GM12878 (cell line): Measurements from ENCODE around the gene ACCS. TPM values are rescaled to one million over a fixed set of nuclear protein-coding genes. Genes with fewer than 3 reads are reported as not detected.

ENCODE experiments used
- ATF3 ChIP-seq: IDR thresholded peaks from 2 replicates; pipeline ENCODE4 v1.6.1; 2011; ENCODE audit warnings: low read depth, mild to moderate bottlenecking, low read length, moderate library complexity, borderline replicate concordance; ENCODE audit errors: extremely low read depth
- HCFC1 ChIP-seq: fragments of 150-350 bp; IDR thresholded peaks from 2 replicates; pipeline ENCODE4 v1.6.1; 2014; ENCODE audit warnings: low read length
- NFXL1 ChIP-seq: fragments of 450-650 bp; IDR thresholded peaks from 2 replicates; pipeline ENCODE4 v1.6.1; 2017; ENCODE audit warnings: antibody characterized with exemption, mild to moderate bottlenecking, borderline replicate concordance
- POLR2AphosphoS2 ChIP-seq: IDR thresholded peaks from 2 replicates; pipeline ENCODE4 v1.6.1; 2011; ENCODE audit warnings: low read depth, mild to moderate bottlenecking, low read length, improper control_type of control experiment, moderate library complexity
- RB1 ChIP-seq: fragments of 450-650 bp; formaldehyde crosslinking; IDR thresholded peaks from 2 replicates; pipeline ENCODE4 v1.6.1; 2017; ENCODE audit warnings: mild to moderate bottlenecking, borderline replicate concordance
- STAT1 ChIP-seq: fragments of 450-650 bp; conservative IDR thresholded peaks from 2 replicates; pipeline ENCODE4 v1.6.1; 2014; ENCODE audit warnings: antibody characterized with exemption, mild to moderate bottlenecking
- TAF1 ChIP-seq: IDR thresholded peaks from 2 replicates; pipeline ENCODE4 v1.6.1; 2011; ENCODE audit warnings: mild to moderate bottlenecking, low read depth, low read length, borderline replicate concordance
- TCF7 ChIP-seq: IDR thresholded peaks from 2 replicates; pipeline ENCODE4 v1.6.1; 2014; ENCODE audit warnings: antibody characterized with exemption, borderline replicate concordance
- polyA plus RNA-seq, 11 experiments: library from polyadenylated mRNA; depleted of rRNA in 4 of 11; unstranded in 6 of 11; stranded (reverse) in 5 of 11; fragments of >200 nt; fragmentation: Nextera tagmentation in 4 of 11; fragmentation: Illumina TruSeq in 1 of 11; extraction: Ambion mirVana in 4 of 11; extraction: Trizol in 1 of 11; gene quantifications; 1 replicate in 1 of 11; 2 replicates in 10 of 11; pipeline versions ENCODE4 v1.2.1 to v1.2.3, GENCODE V29; 2011 to 2016; ENCODE audit warnings: inconsistent platforms in 2 of 11, missing spikeins in 2 of 11, low read depth in 1 of 11
- total RNA-seq, 4 experiments: library from RNA; depleted of rRNA in 3 of 4; stranded (reverse); fragments of >200 nt in 3 of 4; fragmentation: Illumina TruSeq in 1 of 4; extraction: Trizol in 1 of 4; gene quantifications; 2 replicates each; pipeline versions ENCODE4 v1.2.1 to v1.2.3, GENCODE V29; 2013 to 2021
- TF ChIP-seq, protein P1 (sequence below): fragments of 450-650 bp; IDR thresholded peaks from 2 replicates; pipeline ENCODE4 v1.6.1; 2017; ENCODE audit warnings: antibody characterized with exemption, mild to moderate bottlenecking, moderate library complexity
- TF ChIP-seq, protein P2 (sequence below): IDR thresholded peaks from 2 replicates; pipeline ENCODE4 v1.6.1; 2012; ENCODE audit warnings: low read depth, low read length, improper control_type of control experiment

Gene ACCS
- total and polyA plus RNA-seq, 10 of the 15 experiments (the other 5 are each of a cell fraction or from before 2014, with no cell fraction given), result 4.8 to 35.9 (median 17.0) TPM

DNA sequence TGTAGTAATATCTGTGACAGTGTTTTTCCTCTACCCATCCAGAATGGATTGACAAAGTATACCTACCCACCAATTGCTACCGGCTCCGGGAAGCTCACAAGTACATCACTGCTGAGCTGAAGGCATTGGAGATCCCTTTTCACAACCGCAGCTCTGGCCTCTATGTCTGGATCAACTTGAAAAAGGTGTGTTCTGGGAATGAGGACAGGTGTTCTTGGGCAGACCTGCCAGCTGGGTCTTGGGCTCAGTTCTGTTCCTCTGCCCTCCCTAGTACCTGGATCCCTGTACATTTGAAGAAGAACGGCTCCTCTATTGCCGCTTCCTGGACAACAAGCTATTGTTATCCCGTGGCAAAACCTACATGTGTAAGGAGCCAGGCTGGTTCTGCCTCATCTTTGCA is 7.8 kb upstream of the ACCS start (continued):
- TF ChIP-seq, protein P1, sequence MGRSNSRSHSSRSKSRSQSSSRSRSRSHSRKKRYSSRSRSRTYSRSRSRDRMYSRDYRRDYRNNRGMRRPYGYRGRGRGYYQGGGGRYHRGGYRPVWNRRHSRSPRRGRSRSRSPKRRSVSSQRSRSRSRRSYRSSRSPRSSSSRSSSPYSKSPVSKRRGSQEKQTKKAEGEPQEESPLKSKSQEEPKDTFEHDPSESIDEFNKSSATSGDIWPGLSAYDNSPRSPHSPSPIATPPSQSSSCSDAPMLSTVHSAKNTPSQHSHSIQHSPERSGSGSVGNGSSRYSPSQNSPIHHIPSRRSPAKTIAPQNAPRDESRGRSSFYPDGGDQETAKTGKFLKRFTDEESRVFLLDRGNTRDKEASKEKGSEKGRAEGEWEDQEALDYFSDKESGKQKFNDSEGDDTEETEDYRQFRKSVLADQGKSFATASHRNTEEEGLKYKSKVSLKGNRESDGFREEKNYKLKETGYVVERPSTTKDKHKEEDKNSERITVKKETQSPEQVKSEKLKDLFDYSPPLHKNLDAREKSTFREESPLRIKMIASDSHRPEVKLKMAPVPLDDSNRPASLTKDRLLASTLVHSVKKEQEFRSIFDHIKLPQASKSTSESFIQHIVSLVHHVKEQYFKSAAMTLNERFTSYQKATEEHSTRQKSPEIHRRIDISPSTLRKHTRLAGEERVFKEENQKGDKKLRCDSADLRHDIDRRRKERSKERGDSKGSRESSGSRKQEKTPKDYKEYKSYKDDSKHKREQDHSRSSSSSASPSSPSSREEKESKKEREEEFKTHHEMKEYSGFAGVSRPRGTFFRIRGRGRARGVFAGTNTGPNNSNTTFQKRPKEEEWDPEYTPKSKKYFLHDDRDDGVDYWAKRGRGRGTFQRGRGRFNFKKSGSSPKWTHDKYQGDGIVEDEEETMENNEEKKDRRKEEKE, result no peak
- TF ChIP-seq, protein P2, sequence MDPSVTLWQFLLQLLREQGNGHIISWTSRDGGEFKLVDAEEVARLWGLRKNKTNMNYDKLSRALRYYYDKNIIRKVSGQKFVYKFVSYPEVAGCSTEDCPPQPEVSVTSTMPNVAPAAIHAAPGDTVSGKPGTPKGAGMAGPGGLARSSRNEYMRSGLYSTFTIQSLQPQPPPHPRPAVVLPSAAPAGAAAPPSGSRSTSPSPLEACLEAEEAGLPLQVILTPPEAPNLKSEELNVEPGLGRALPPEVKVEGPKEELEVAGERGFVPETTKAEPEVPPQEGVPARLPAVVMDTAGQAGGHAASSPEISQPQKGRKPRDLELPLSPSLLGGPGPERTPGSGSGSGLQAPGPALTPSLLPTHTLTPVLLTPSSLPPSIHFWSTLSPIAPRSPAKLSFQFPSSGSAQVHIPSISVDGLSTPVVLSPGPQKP, result no peak
- TF ChIP-seq ATF3, result no peak
- TF ChIP-seq POLR2AphosphoS2, result no peak
- TF ChIP-seq RB1, result no peak
- TF ChIP-seq NFXL1, result no peak
- no peak for TF ChIP-seq TCF7
- no peak for TF ChIP-seq HCFC1
- no peak for TF ChIP-seq STAT1
- TF ChIP-seq TAF1, result no peak
